NCI-H1694 (cell line): ENCODE measurements around the gene EMID1.

ENCODE experiments used
- DNase-seq: peaks from one replicate; lab custom pipeline; 2025; lab: John Stamatoyannopoulos, UW

The EMID1 gene

DNA sequence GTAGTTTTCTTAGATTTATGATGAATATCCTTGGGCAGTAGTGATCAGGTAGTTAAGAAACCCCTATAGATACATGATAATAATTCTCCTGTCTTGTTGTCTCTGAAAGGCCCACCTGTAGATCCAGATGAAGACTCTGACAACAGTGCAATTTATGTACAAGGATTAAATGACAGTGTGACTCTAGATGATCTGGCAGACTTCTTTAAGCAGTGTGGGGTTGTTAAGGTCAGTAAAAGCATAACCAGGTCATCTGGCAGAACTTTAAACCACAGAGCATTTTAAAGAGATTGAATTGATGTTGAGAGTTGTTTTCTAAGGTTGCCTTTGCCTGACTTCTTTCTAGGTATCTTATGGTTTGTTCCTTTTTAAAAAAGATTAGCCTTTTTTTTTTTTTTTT, 86.7 kb downstream of the EMID1 start:
- no peak for DNase-seq

DNA sequence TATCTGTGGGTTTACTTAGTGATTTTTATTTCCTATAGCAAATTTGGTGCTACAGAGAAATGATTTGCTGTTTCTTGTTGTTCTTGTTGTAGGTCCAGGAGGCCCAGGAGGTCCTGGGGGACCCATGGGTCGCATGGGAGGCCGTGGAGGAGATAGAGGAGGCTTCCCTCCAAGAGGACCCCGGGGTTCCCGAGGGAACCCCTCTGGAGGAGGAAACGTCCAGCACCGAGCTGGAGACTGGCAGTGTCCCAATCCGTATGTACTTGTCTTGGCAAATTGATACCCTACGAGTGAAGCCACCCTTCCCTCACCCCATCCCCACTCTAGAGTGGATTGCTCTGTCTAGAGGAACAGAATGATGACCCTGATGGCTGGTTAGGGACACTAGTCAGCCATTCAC, 92.9 kb downstream of the EMID1 start:
- no peak for DNase-seq

- DNase-seq = no peak
Observed at GRCh38 chr22:29299136-29299900, 93.6 kb downstream of the EMID1 start.

DNA sequence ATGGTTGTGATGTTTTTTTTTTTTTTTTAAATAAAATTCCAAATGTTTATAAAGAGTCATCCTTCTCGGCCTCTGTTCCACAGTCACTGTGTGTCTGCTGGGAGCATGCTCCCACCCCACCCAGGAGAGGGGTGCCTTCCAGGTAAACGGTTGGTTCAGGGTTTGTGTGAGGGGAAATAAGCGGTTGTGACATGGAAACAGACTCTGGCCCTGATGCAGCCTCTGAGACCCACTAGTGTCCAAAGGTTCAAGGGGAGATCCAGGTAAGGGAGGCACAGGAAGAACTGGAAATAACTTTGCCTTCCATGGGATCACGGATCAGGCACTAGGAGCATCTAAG, 94.7 kb downstream of the EMID1 start:
- no peak for DNase-seq

DNA sequence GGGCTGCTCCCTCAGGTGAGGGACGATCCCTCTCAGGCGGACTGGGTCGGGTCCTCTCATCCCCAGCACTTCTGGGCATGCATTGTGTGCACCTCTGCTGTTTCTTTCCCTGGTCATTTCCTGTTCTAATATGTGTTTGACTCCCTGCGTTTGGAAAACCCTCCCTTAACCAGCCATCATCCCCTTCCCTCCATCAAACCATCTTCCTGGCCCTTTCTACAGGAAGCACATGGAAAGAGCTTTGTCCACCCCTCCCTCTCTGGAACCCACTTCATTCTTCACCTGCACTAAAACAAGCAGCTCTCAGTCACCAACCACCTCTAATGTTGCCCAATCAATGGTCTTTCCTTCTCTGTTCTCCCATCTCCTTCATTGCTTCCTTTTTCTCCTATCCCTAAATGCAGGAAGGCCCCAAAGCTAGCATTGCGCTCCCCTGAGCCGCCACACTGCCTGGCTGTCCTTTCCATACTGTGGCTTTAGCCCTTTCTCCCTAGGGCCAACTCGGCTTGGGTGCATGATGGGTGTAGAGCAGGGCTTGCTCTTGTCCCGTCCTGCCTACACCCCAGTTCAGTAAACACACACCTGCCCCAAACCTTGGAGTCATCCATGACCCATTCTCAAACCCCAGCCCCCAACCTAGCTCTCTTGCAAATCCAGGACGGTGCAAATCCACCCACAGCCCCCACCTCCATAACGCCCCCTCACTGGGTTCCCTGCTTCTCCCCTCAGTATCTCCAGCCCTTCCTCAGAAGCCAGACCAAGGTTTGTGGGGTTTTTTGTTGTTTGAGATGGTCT, 95.3 kb downstream of the EMID1 start:
- DNase-seq = no peak

DNA sequence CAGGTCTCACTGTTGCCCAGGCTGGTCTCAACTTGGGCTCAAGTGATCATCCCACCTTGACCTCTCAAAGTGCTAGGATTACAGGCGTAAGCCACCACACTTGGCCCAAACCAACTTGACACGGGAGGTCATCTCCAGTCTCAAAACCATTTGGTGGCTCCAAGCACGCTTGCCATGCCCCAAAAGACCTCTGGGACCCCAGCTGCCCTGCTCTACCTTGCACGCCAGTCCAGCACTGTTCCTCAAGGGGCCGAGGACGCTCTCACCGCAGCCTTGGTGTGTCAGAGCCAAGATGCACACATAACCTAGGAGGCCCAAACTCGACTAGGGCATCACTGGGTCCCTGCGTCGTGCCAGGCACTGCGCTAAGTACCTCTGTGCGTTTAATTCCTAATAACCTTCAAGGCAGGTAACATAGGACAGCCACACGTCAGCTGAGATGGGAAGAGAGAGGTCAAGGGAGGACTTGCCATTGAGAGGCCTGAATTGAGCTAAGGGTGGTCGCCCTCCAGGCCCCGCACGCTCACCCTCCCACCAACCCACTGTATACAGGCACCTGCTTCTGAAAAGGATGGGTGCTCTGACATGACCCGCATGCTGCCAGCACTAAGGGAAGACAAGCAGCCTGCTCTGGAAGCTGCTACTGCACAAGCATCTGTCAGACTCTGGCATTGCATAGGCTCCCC, 96.2 kb downstream of the EMID1 start:
- no peak for DNase-seq

- DNase-seq = peak; percentile 34
Observed at GRCh38 chr22:29302402-29302680, 96.6 kb downstream of the EMID1 start.

DNA sequence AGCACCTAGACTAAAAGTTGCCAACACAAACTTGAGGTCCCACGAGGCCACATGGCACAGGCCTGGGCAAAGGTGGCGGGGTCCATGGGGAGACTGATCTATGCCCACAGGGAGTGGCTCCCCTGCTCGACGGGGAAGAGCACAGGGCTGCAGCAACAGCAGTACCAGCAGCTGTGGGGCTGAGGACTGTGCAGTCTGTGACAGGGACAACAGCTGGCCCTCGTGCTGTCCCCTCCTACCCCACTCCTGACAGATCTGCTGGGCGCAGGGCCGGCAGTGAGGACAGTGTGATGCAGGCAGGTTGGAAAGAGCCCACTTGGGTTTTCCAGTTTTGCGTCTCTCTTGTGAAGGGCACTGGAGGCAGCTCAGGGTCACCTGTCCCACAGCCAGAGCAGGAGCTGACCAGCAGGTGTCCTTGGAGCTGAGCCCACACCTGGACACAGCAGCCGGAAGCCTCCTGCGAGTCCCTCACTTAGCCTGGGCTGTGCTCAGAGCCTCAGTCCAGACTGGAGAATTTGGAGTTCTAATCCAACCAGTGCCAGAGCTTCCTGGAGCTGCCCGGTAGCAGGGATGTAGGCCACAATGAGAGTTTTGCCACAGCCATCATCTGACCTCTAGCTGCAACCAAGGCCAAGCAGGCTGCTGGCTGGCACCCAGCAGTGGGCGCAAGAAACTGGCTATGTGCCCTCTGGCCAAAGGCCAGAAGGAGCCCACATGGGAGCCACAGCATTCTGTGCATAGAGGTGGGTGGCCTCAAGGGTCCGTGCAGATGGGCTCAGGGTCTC, 97.2 kb downstream of the EMID1 start:
- peak; percentile 20 for DNase-seq

GRCh38 chr22:29305836-29306174, 100.1 kb downstream of the EMID1 start:
- no peak for DNase-seq

GRCh38 chr22:29306175-29306834, 100.6 kb downstream of the EMID1 start, which contains the start of gene GAS2L1:
TSS of gene GAS2L1 (plus strand) at chr22:29306650. CDS start at chr22:29308106, 1,456 bp downstream.
- peak; percentile 47 for DNase-seq

DNA sequence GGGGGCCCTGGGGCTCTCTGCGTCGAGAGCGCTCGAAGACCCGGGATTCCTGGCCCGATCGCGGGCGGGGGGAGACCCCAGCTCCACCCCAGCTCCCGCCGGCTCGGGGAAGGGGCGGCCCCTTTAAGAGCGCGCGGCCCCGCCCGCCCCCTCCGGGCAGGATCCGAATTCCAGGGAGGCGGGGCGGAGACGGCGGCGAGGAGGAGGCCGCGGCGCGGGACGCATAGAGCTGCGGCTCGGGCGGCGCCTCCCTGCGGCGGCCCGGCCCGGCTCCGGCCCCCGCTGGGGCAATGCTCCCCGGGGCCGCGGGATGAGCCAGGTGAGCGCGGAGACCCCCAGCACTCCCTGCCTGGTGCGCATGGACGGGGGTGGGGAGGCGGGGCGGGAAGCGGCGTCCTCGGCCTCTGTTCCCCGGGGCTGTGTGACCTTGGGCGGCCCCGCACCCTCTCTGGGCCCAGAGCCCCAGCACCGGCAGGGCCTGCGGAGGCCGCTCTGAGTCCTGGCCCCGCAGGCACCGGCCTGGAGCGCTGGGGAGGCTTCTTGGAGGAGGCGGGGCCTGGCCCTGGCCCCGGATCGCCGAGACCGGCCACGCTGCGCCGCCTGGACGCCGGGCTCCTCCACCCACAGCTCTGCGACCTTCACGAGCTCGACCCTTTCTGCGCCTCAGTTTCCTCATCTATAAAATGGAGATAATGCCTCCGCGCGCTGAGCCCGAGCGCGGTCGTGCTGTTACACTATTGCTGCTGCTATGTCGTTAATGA, 101.3 kb downstream of the EMID1 start:
- DNase-seq = peak; percentile 39

DNA sequence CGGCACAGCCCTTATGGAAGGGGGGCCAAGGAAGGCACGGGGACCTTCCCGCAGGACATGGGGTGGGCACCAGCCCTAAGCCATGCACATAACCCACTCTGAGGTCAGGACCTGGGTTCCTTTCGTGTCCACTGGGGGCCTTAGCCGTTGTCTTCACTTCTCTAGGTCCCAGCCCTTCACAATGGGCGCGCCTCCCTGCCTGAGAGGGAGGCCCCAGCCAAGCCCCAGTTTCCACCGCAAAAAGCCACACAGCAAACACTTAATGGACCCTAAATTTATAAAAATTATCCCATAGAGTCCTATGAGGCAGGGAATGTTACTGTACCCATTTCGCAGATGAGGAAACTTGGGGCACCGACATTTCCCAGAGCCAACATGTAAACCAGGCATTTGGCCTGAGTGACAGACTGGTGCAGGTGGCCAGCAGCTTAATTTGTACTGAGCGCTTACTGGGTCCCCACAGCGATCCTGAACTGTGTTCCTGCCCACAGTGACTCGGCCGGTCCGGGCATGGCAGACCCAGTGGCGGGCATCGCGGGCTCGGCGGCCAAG, 102.0 kb downstream of the EMID1 start:
- DNase-seq = no peak

GRCh38 chr22:29308148-29308790, 102.6 kb downstream of the EMID1 start:
- DNase-seq = no peak

- no peak for DNase-seq
Observed at GRCh38 chr22:29308791-29309262, 103.1 kb downstream of the EMID1 start.
